Measurements from ENCODE around the gene FGR.
"Not testable (repeated sequence)": the region's sequence is repeated elsewhere in the genome, so short reads cannot be mapped to it uniquely, and the experiment has no call there.

The FGR gene

DNA sequence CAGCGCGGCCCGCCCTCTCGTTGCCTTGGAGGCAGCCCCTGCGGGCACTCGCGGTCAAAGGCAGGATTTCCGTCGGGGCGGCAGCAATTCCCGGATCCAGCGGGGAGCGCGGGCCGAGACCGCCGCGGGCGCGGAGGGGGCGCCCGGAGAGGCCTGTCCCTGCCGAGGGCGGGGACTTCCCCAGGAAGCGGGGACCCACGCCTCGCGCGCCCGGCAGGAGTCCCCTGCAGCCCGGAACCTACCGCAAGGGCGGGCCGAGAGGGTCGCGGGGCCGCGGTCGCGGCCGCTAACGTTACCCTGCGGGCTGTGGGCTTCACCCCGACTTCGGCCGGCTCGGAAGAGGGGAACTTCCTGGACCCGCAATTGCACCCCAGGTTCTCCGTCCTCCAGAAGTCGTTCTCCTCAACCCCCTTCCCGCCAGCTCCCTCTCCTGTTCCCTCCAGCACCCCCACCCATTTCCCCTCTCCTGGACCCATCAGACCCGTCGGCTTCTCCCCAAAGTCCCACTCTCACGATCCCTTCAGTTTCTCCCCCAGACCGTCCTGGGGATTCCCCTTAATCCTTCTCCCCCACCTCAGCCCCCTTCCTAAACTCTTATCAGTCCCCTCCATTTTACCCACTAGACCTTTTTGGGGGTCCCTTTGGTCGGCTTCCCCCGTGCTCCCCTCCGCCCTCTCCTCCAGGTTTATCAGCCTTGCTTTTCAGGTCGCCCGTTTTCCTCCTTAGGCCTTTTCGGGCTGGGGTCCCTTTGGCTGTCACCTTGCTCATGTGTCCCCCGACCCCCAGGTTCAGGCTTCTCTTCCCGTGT is 604 bp downstream of the FGR start:
- no peak for DNase-seq

GRCh38 chr1:27633640-27634176 is 1.3 kb downstream of the FGR start:
- no peak for DNase-seq

- no peak for DNase-seq
Observed at GRCh38 chr1:27633298-27633610, 1.7 kb downstream of the FGR start.

- no peak for DNase-seq
Observed at GRCh38 chr1:27632387-27633297, 2.3 kb downstream of the FGR start.

DNA sequence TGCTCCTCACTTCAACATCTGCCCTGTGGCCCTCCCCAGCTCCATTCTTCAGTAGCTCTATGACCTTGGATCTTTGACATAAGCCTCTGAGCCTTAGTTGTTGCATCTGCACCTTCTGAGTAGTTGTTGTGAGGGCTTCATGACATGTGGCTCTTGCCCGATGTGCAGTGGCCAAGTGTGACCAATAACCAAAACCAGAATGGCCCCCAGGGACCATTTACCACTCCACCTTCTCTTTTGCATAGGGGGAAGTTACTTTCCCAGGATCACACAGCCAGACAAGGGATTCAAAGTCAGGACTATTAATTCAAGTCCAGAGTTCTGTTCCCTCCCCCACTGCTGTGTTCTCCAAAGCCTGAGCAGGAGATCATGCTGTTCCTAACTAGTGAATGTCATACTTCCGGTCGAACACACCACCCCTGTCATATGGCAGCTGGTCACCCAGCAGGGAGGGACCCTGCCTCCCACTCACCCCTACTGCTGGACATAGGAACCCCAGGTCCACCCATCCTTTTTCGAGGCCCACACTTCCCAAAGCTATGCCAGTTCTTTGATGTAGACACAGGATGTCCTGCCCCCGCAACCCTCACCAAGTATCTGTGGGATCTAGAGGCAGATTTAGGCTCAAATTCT is 4.0 kb downstream of the FGR start:
- DNase-seq, result no peak

GRCh38 chr1:27628712-27629111 is 6.3 kb downstream of the FGR start:
- no peak for DNase-seq

DNA sequence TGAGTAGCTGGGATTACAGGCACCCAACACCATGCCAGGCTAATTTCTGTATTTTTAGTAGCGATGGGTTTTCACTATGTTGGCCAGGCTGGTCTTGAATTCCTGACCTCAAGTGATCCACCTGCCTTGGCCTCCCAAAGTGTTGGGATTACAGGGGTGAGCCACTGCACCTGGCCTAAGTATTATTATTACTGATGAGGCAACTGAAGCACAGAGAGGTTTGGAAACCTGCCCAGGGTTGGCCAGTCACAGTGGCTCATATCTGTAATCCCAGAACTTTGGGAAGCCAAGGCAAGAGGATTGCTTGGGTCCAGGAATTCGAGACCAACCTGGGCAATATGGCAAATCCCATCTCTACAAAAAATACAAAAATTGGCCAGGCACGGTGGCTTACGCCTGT is 7.3 kb downstream of the FGR start:
- DNase-seq, result not testable (repeated sequence)

DNA sequence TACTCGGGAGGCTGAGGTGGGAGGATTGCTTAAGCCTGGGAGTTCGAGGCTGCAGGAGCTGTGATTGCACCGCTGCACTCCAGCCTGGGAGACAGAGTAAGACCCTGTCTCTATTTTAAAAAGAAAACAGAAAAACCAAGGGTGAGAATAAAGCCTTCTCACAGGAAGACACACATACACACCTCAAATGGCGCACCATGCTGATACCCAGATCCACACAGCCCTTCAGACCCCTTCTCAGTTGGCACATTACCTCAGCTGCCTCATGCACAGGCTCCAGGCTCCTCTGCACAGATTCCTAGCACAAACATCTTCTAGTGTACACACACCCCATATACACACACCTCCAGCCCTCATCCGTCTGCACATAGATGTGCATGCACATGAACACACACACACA is 7.9 kb downstream of the FGR start:
- no peak for DNase-seq

GRCh38 chr1:27626031-27626935 is 8.7 kb downstream of the FGR start:
- DNase-seq, result no peak

GRCh38 chr1:27624467-27625178 is 10.4 kb downstream of the FGR start:
- no peak for DNase-seq

DNA sequence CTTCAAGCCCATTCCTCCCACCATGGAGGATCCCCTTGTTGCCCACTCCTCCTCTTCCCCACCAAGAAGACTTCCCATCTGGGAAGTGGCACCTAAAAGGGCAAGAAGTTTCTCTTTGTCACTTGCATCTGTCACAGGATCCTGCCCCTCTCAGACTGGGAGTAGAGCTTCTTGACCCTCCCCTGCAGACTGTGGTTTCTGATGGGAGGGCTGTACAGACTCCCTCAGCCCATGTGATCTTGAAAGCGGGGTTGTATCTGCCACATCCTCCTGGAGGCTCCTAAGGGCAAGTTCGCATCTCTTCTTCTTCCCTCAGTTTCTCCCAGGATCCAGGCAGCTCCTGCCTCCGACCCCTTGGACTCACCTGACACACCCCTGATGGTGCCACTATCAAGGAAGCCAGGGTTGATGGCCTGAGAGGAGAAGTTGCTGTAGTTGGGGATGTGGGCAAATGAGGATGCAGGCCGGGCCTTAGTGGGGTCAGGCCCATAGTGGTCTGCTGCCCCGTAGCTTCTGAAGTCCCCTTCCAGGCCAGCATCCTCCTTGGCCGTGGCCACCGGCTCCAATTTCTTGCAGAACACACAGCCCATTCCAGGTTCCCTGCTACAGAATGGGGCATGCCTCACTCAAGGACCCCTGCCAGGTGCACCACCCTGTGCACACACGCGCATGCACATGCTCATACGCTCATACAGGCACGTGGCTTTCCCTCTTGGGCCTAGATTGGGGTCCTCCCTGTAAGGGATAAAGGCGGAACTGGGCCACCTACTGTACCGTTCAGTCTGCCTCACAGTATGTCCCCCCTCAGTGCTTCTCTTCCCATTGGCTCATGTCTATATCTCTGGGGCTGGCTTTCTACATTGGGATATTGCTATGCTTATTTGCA is 11.4 kb downstream of the FGR start:
- DNase-seq, result no peak

- no peak for DNase-seq
Observed at GRCh38 chr1:27622828-27623227, 12.2 kb downstream of the FGR start.

DNA sequence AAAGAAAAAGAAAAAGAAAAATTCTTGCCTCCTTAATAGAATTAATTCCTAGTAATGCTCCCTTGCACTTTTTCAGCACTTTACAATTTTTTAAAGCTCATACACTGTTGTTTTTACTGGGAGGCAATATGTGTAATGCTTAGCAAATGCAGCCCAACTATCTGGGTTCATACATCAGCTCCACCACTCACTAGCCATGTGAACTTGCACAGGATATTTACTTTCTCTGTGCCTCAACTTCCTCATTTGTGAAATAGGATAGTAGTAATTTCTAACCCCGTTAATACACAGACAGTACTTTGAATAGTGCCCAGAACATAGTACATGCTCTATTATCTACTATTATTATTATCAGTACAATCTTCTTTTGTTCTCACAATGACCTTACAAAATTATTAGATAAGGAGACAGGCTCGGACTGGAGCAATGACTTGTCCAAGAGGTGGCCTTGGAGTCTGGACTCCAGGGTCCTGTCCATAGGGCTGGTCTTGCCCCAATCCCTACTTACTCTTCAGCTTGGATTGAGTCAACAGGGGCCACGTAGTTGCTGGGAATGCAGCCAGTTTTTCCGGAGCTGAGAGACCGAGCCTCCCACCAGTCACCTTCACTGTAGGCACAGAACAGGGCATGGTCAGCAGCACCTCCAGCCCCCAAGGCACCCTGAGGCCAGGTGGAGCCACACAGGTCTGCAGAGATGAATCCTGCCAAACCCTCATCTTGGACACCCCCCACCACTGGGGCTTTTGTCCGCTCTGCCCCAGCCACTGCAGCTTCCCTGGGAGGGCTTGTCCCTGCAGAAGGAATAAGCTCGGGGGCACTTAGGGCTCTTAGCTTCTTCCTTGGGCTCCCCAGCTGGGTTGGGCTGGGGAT is 13.7 kb downstream of the FGR start:
- DNase-seq, result no peak

DNA sequence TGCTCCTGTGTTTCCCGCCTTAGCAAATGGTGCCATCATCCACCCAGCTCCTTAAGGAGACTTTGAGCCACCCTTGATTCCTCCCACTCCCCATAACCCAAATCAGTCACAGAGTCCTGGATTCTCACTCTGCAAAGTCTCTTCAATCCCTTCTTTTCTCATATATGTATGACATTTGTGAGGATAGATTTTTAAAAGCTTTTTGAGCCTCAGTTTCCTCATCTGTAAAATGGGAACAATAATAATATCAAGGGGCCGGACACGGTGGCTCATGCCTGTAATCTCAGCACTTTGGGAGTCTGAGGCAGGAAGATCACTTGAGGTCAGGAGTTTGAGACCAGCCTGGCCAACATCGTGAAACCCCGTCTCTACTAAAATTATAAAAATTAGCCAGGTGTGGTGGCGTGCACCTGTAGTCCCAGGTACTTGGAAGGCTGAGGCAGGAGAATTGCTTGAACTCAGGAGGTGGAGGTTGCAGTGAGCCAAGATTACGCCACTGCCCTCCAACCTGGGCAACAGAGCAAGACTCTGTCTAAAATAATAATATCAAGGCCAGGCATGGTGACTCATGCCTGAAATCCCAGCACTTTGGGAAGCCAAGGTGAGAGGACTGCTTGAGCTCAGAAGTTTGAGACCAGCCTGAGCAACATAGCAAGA is 15.1 kb downstream of the FGR start:
- DNase-seq, result not testable (repeated sequence)

DNA sequence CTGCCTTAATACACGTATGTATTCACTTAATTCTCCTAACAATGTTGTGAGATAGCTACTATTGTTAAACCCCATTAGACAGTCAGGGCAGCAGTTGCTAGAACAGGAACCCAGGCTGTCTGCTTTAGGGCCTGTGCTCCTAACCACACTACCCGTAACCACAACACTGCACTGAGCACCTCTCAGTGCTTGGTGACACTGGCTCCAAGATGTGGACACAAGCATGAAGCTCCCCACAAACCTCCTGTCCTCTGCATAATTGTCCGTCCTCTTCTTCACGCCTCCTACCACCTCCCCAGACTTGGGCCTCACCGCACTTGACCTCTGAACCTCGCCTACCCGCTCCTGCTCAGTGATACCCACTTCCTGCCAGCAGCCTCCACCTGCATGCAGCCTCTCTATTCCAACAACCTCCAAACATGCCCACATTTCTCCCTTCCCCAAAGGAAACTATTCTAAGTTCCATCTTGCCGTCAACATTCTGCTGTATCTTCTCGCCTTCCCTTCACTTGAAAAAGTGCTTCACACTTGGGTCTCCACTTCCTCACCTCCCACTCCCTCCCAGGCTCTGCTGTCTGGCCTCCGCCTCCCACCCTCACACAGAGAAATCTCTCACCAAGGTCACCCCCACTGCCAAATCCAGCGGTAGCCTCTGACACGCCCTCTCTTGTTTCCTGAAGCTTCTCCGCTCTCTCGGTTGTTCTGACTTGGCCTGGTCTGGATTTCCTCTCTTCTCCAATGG is 16.5 kb downstream of the FGR start:
- DNase-seq, result no peak

- no peak for DNase-seq
Observed at GRCh38 chr1:27617420-27617819, 17.6 kb downstream of the FGR start.

- no peak for DNase-seq
Observed at GRCh38 chr1:27616441-27616840, 18.5 kb downstream of the FGR start.

All from NCI-H2107 (cell line).